HCT116 (cell line): ENCODE results near the gene CABP2.
"Not testable (repeated sequence)": the region's sequence is repeated elsewhere in the genome, so short reads cannot be mapped to it uniquely, and the experiment has no call there.

Experiments
- CEBPB ChIP-seq: IDR thresholded peaks from 2 replicates; pipeline ENCODE4 v1.6.1; 2012; ENCODE audit warnings: low read depth
- ELF1 ChIP-seq: IDR thresholded peaks from 2 replicates; pipeline ENCODE4 v1.6.1; 2012; ENCODE audit warnings: low read depth, borderline replicate concordance
- POLR2A ChIP-seq: IDR thresholded peaks from 2 replicates; pipeline ENCODE4 v1.7.0; 2011; ENCODE audit warnings: borderline replicate concordance; ENCODE audit not compliant: insufficient read depth, insufficient read length; ENCODE audit errors: extremely low read depth
- RAD21 ChIP-seq: IDR thresholded peaks from 2 replicates; pipeline ENCODE4 v1.6.1; 2012; ENCODE audit warnings: low read depth, mild to moderate bottlenecking
- TCF7L2 ChIP-seq: IDR thresholded peaks from 2 replicates; pipeline ENCODE4 v1.7.0; 2011; ENCODE audit warnings: borderline replicate concordance, inconsistent platforms; ENCODE audit not compliant: insufficient read depth, insufficient read length; ENCODE audit errors: extremely low read depth
- TF ChIP-seq, protein P1 (sequence below), 3 experiments: fragments of 200-600 bp in 1 of 3; sonication (generic) in 1 of 3; IDR thresholded peaks in 2 of 3; conservative IDR thresholded peaks in 1 of 3; 2 replicates each; pipeline ENCODE4 v1.5.1; 2012 to 2017; ENCODE audit warnings: low read depth in 2 of 3, low read length in 2 of 3, antibody characterized with exemption in 1 of 3, borderline replicate concordance in 1 of 3, control low read depth in 1 of 3, mild to moderate bottlenecking in 1 of 3, mixed read lengths in 1 of 3, mixed run types in 1 of 3, moderate library complexity in 1 of 3; ENCODE audit not compliant: insufficient read depth in 1 of 3

GRCh38 chr11:67548112-67548511 lies 24.9 kb upstream of the CABP2 start:
- TF ChIP-seq, protein P1, sequence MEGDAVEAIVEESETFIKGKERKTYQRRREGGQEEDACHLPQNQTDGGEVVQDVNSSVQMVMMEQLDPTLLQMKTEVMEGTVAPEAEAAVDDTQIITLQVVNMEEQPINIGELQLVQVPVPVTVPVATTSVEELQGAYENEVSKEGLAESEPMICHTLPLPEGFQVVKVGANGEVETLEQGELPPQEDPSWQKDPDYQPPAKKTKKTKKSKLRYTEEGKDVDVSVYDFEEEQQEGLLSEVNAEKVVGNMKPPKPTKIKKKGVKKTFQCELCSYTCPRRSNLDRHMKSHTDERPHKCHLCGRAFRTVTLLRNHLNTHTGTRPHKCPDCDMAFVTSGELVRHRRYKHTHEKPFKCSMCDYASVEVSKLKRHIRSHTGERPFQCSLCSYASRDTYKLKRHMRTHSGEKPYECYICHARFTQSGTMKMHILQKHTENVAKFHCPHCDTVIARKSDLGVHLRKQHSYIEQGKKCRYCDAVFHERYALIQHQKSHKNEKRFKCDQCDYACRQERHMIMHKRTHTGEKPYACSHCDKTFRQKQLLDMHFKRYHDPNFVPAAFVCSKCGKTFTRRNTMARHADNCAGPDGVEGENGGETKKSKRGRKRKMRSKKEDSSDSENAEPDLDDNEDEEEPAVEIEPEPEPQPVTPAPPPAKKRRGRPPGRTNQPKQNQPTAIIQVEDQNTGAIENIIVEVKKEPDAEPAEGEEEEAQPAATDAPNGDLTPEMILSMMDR (IDR thresholded peaks at IDR 0.05 in 2 of 3, conservative IDR thresholded peaks at IDR 0.05 in 1 of 3; ENCODE audit: borderline replicate concordance in 1 of 3, insufficient read depth in 1 of 3, low read depth in 2 of 3, low read length in 2 of 3): not testable (repeated sequence)
- TF ChIP-seq TCF7L2, POLR2A, RAD21, ELF1, CEBPB: not testable (repeated sequence)
